ENCODE data around the gene RBM47.

DNA sequence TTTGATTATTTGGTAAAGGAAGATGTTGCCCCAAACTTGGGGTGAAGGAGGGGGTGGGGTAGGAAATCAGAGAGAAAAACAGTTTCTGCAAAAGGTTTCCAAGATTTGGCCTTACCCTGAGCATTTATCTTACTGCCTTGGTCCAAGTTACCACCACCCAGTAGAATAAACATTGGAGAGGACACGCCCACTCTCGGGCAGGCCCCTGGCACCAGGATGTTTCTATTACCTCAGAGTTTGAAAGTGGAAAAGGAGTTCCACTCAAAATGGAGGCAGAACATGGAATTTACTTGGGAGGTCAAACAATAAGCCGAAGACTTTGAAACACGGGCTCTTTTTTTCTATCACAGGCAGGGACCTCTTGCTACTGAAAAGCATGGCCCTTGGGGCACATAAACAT, 180.8 kb downstream of the RBM47 start:
- TF ChIP-seq POLR2A (IDR thresholded peaks at IDR 0.05): no peak
- TF ChIP-seq POLR2AphosphoS5 (IDR thresholded peaks at IDR 0.05; ENCODE audit: insufficient read depth in 1 of 2, low read depth in 1 of 2): no peak
- TF ChIP-seq, protein P1, sequence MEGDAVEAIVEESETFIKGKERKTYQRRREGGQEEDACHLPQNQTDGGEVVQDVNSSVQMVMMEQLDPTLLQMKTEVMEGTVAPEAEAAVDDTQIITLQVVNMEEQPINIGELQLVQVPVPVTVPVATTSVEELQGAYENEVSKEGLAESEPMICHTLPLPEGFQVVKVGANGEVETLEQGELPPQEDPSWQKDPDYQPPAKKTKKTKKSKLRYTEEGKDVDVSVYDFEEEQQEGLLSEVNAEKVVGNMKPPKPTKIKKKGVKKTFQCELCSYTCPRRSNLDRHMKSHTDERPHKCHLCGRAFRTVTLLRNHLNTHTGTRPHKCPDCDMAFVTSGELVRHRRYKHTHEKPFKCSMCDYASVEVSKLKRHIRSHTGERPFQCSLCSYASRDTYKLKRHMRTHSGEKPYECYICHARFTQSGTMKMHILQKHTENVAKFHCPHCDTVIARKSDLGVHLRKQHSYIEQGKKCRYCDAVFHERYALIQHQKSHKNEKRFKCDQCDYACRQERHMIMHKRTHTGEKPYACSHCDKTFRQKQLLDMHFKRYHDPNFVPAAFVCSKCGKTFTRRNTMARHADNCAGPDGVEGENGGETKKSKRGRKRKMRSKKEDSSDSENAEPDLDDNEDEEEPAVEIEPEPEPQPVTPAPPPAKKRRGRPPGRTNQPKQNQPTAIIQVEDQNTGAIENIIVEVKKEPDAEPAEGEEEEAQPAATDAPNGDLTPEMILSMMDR (IDR thresholded peaks at IDR 0.05): no peak

Measured in vagina (tissue), 2 donors.